GM03348 (cell line): ENCODE data around the gene WNT3A.
"Not testable (repeated sequence)": the region's sequence is repeated elsewhere in the genome, so short reads cannot be mapped to it uniquely, and the experiment has no call there.

ENCODE experiments used
- DNase-seq: peaks from one replicate; pipeline ENCODE4 v3.0.0; 2012; ENCODE audit warnings: low spot score

The WNT3A gene

GRCh38 chr1:228006786-228007048 lies at the start of gene WNT3A:
Gene WNT3A, plus strand, starts transcription at chr1:228006998. Its CDS starts 131 bp downstream, at chr1:228007129.
- no peak for DNase-seq

- DNase-seq = no peak
These were observed 48.0 kb upstream of the WNT3A start for GRCh38 chr1:227958617-227959324.

- no peak for DNase-seq
These were observed 47.4 kb upstream of the WNT3A start for GRCh38 chr1:227959325-227959860.

- DNase-seq = no peak
These were observed 44.9 kb upstream of the WNT3A start for GRCh38 chr1:227961651-227962466.

- not testable (repeated sequence) for DNase-seq
These were observed 40.1 kb upstream of the WNT3A start for GRCh38 chr1:227966733-227967132.

- DNase-seq = not testable (repeated sequence)
These were observed 39.0 kb upstream of the WNT3A start for GRCh38 chr1:227967815-227968214.

- not testable (repeated sequence) for DNase-seq
These were observed 36.5 kb upstream of the WNT3A start for GRCh38 chr1:227970076-227970995.

GRCh38 chr1:227971216-227971615 lies 35.6 kb upstream of the WNT3A start:
- not testable (repeated sequence) for DNase-seq

GRCh38 chr1:227971643-227972282 lies 35.0 kb upstream of the WNT3A start:
- not testable (repeated sequence) for DNase-seq

- DNase-seq = not testable (repeated sequence)
These were observed 34.5 kb upstream of the WNT3A start for GRCh38 chr1:227972283-227972679.

GRCh38 chr1:227972843-227973374 lies 33.9 kb upstream of the WNT3A start:
- not testable (repeated sequence) for DNase-seq

- DNase-seq = not testable (repeated sequence)
These were observed 33.0 kb upstream of the WNT3A start for GRCh38 chr1:227973724-227974288.

GRCh38 chr1:227975583-227976283 lies 31.1 kb upstream of the WNT3A start:
- not testable (repeated sequence) for DNase-seq

- no peak for DNase-seq
These were observed 19.6 kb upstream of the WNT3A start for GRCh38 chr1:227987181-227987580.

GRCh38 chr1:227994632-227995300 lies 12.0 kb upstream of the WNT3A start:
- no peak for DNase-seq

GRCh38 chr1:227996187-227996950 lies 10.4 kb upstream of the WNT3A start:
- DNase-seq = no peak

GRCh38 chr1:227998374-227999055 lies 8.3 kb upstream of the WNT3A start:
- DNase-seq = no peak
